SJCRH30 (cell line): Measurements from ENCODE around the gene VAMP7. TPM values are rescaled to one million over a fixed set of nuclear protein-coding genes. Genes with fewer than 3 reads are reported as not detected.

Experiments
- total RNA-seq: library from RNA; depleted of rRNA; stranded (reverse); fragments of >200 nt; shearing (Covaris generic); gene quantifications from 2 replicates; pipeline ENCODE4 v1.2.3, GENCODE V29; 2014; rRNA removed

Gene VAMP7
- total RNA-seq, 1 experiment from 2014 or later = 34.4 TPM

Other genes with a start within 250 kb of the VAMP7 start
- not detected in 2 replicates for gene IL9R, start 116.4 kb downstream of the VAMP7 start, total RNA-seq